GM23248 (cell line): ENCODE data around the gene ETV7.

ENCODE experiments used
- EZH2 ChIP-seq: fragments of 200-600 bp; sonication (generic); IDR thresholded peaks from 2 replicates; pipeline ENCODE4 v1.6.1; 2018; ENCODE audit warnings: antibody characterized with exemption, mild to moderate bottlenecking; ENCODE audit not compliant: insufficient read depth, poor library complexity, severe bottlenecking
- EZH2phosphoT487 ChIP-seq: fragments of 200-600 bp; sonication (generic); IDR thresholded peaks from 2 replicates; pipeline ENCODE4 v1.6.1; 2018; ENCODE audit warnings: antibody characterized with exemption, moderate library complexity, mild to moderate bottlenecking, low read depth; ENCODE audit not compliant: insufficient read depth

- no peak for TF ChIP-seq EZH2
- TF ChIP-seq EZH2phosphoT487: no peak
These were observed 8.5 kb downstream of the ETV7 start for GRCh38 chr6:36378936-36379335.
